GM19395 (cell line): Measurements from ENCODE around the gene CBX8.

Source experiments
- ATAC-seq: cut with Tn5 transposase; IDR thresholded peaks from one replicate; pipeline ENCODE4 v1.9.1; 2021; ENCODE audit warnings: mild to moderate bottlenecking, moderate library complexity; ENCODE audit not compliant: unreplicated experiment

The CBX8 gene

DNA sequence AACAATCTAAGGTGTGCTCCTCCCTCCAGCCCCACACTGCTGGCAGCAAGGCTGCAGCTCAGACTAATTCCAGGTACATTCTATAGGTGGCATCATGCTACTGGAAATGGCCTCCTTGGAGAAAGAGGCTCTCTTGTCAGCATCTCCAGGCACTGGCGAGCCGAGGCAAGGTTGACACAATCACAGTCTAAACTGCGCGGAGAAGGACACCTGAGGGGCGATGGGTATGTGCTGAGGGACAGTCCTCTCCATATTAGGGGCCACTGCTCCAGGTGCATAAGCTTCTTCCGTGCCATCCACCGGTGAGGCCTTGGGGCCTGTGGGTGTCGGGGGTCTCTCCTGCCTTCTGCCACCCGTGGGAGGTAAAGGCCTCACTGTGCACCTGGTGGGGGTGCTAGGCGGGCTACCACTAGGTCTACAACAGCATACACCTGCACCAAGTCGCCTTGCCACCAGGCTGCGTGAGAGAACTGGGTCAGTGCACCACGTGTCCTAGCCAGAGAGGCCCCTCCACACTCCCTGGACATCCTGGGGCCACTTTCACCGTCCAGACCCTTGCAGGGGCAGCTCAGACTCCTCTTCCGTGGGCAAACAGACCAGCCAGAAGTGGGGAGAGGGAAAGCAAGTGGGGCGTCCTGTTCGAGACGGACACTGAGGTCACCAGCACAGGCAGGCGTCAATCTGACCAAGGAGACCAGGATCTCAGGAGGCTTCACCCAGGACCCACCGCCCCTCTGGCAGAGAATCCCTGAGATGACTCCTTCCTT is 12.1 kb upstream of the CBX8 start:
- no peak for ATAC-seq

- ATAC-seq = no peak
Measured at GRCh38 chr17:79806863-79807720, 10.2 kb upstream of the CBX8 start.

- ATAC-seq = no peak
Measured at GRCh38 chr17:79806446-79806760, 9.5 kb upstream of the CBX8 start.

DNA sequence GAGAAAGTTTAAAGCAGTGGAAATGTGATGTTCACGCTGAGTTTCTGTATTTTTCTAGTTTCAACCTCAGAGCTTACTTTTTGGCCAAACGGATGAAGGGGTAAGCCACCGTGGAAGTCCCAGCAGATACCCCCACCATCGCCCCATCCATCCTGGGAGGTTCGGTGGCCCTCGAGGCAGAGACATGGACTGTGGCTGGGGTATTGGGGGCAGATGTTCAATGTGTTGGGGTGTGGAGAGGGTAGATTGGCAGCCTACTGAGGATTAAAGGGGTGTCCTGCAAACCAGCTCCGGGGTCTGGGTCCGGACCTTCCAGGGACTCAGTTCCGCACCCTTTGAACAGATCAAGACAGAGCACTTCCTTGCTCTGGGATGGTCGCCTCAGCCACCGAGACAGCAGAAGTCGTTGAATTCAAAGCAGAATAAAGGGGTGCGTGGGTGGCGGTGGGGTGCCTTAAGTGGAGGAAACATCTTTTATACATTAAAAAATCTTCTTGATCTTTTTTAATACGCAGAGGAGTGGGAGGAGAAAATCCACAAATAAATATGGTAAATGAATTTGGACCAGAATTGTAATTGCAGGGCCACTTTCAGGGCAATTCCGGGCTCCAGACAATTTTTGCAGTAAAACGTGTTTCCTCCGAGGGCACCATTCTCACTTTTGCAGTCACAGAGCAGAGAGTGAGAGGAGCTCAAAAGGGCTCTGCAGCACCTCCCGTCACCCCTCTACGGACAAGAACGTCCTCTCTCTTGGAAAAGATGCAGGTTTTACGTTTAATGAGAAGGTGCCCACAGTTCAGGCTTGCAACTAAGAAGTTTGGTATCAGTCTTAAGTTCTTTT is 8.2 kb upstream of the CBX8 start:
- ATAC-seq = peak; percentile 24

DNA sequence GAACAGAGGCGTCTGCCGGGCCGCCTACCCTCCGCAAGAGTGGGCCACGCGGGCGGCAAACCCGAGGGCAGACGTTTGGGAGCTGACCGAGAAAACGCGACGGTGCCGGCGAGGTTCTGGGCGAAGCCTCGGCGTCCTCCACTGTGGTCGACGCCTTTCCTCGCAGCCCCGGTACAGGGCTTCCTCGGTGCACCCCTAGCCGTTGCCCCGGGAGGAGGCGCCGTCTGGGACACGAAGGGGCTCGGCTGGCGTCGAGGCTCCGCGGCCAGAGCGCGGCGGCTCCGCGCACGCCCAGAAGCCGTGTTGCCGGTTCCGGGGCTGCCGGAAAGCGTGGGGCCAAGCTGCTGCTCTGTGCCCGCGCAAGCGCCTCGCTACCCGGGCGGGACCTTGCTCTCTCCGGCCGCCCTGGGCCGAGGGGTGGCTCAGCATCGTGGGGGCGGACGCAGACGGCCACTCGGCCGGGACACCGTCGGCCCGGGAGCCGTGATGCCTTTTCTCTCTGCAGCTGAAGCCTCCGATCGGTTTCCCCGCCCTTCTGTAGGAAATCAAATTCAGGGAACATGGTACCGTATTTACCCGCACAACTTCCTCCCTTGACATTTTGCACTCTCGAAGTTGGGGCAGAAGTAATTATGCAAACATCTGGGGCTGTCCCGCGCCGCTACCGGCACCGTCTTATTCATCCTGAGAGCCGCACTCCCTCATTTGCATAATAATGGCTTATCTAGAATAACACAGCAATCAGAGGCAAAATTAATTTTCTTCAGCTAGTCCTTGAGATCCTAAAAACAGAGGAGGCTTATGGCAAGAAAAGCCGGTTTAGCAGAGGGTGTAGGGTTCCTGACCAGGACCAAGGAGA is 7.3 kb upstream of the CBX8 start:
- ATAC-seq = peak; percentile 76

GRCh38 chr17:79803421-79803996 is 6.6 kb upstream of the CBX8 start:
- no peak for ATAC-seq

GRCh38 chr17:79802736-79803420 is 6.0 kb upstream of the CBX8 start:
- ATAC-seq = no peak

DNA sequence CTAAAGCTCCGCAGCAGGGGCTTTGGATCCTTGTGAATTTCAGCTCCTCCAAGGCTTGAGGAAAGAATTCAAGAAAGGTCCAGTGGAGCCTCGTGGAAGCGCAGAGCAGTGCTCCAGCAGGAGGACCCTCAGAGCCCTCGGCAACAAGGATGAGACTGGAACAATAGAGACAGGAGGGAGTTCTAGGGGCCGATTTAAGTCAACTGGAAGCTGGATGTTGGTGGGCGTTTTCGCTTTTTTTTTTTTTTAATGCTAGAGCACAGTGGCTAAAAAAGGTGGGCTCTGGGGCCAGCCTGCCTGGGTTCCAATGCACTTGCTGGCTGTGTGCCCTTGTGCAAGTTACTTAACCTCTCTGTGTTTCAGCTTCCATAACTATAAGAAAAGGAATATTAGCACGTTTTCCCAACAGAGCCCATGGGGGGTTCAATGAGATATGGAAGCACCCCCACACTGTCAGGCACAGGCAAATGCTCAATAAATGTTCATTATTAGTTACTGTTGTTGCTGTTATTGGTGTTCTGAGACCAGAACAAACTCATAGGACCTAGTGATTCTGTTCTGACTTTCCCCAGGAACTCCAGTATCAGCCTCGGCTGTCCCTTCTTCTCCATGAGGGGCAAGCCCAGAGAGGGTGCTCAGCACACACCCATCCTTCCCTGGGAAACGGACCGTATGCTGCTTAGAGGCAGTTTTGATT is 5.3 kb upstream of the CBX8 start:
- no peak for ATAC-seq

DNA sequence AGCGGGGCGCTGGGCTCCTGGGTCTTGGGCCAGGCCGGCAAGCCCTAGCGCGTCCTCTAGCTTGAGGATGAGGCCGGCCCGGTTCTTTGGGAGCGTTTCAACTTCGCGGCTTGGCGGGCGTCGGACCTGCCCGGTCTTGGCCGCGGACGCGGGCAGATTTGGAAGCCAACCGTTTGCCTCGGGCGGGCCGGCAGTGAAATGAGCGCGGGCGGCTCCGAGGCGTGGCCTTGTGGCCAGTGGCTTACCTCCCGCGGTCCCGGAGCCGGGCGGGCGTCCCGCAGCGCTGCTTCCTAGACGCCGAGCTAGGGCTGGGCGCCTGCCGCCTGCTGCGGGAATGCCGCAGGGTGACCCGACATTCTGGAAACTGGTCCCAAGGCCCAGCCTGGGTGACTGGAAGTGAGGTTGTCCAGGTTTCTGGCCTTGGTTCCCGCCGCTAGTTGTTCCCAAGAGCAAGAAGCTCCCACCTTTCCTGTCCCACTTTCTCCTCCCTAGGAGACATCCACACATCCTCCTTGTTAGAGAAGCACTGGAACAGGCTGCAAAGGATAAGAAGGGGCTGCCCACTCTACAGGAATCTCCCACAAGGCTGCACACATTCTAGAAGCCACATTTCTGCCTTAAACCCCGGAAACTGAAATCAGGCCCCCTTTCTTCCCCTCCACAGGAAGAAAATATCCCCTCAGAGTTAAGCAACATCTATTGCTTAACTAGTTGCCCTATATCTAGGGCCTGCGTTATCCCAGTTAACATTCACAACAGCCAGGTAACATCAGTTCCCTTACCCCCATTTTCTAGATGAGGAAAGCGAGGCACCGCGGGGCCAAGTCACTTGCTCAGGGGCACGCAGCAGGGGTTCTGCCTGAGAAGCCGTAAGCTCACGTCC is 4.5 kb upstream of the CBX8 start:
- ATAC-seq = no peak

GRCh38 chr17:79800325-79801155 is 3.7 kb upstream of the CBX8 start:
- ATAC-seq = no peak

GRCh38 chr17:79799538-79800324 is 2.9 kb upstream of the CBX8 start:
- ATAC-seq = no peak

DNA sequence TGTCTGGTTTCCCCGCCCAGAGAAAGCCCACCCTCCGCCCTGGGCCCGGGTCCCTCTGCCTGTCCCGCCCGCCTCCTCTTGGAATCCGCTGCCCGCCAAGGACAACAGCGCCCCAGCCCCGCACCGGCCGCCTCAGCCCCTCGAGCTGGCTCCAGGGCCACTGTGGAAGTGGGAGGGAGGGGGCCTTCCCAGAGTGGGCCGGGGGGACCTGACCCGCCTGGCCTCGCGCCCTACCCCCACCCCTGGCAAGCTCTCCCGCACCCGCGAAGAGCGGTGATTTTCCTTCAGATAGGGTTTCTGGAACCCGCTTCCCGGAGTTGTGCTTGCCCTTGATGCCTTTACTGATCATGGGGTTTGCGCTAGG is 2.3 kb upstream of the CBX8 start:
- ATAC-seq = no peak

DNA sequence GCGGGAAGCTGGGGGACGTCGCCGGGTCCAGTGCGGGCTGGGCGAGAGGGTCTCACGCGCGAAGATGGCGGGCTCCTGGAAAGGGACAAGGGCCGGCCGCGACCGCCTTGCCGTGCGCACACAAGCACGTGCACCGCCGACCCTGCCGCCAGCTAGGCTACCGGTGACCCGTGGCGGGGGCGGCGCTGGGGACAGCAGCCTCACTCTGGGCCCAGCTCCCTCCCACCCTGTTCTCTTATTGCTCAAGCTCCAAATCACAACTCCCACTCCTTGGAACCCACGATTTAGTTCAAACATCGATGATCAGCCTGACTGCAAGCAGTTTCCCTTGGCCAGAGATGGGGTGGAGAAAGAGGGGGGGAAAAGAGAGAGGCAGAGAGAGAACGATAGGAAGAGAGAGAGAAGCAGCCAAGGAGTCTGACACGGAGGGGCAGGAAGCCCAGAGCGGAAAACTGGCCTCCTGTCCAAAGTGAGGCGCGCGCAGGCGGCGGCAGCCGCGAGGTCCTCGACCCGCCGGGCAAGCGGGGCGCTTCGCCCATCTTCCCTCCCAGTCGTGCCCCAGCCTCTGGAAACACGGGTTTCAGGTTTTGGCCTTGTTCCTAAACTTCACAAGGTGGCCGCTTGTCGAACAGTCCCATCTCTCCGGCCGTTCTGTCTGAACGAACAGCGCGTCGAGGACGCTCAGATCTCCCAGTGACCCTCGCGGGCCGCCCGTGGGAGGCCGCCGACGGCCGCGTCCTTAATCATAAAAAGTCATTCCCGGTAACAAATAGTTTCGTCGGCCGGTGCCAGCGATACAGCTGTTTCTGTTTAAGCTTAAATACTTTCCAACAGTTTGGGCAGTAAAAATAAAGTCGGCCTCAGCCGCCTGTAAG is 1.7 kb upstream of the CBX8 start:
- ATAC-seq = no peak

GRCh38 chr17:79797492-79798298 is 818 bp upstream of the CBX8 start:
- peak; percentile 19 for ATAC-seq

- ATAC-seq = no peak
Measured at GRCh38 chr17:79796444-79796762, 474 bp downstream of the CBX8 start.
